ENCODE data around the gene FARS2.

GRCh38 chr6:5525209-5525608 is 263.9 kb downstream of the FARS2 start:
- TF ChIP-seq, protein P1, sequence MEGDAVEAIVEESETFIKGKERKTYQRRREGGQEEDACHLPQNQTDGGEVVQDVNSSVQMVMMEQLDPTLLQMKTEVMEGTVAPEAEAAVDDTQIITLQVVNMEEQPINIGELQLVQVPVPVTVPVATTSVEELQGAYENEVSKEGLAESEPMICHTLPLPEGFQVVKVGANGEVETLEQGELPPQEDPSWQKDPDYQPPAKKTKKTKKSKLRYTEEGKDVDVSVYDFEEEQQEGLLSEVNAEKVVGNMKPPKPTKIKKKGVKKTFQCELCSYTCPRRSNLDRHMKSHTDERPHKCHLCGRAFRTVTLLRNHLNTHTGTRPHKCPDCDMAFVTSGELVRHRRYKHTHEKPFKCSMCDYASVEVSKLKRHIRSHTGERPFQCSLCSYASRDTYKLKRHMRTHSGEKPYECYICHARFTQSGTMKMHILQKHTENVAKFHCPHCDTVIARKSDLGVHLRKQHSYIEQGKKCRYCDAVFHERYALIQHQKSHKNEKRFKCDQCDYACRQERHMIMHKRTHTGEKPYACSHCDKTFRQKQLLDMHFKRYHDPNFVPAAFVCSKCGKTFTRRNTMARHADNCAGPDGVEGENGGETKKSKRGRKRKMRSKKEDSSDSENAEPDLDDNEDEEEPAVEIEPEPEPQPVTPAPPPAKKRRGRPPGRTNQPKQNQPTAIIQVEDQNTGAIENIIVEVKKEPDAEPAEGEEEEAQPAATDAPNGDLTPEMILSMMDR (IDR thresholded peaks at IDR 0.05), result no peak
- no peak for TF ChIP-seq EZH2 (IDR thresholded peaks at IDR 0.05; ENCODE audit: borderline replicate concordance, insufficient read depth, low read depth, low read length, poor library complexity, severe bottlenecking)
